Thoracic aorta (tissue), 2 donors: Measurements from ENCODE around the gene LRRC31. TPM values are rescaled to one million over a fixed set of nuclear protein-coding genes. Genes with fewer than 3 reads are reported as not detected.

Source experiments
- ATAC-seq: fragments of 150-250 bp; one replicate; pipeline ENCODE4 v1.8.0; 2017; ENCODE audit warnings: low read depth; ENCODE audit not compliant: insufficient number of reproducible peaks, low FRiP score
- DNase-seq: peaks from one replicate; pipeline ENCODE4 v3.0.0-alpha.2; 2020; ENCODE audit warnings: low spot score
- H3K27ac ChIP-seq, 2 donors: fragments of 200-600 bp; sonication (generic); 1 replicate in 1 of 2; 2 replicates in 1 of 2; pipeline ENCODE4 v1.5.1; 2016; ENCODE audit warnings: mild to moderate bottlenecking in 2 of 2, moderate library complexity in 2 of 2
- H3K27me3 ChIP-seq: fragments of 200-600 bp; sonication (generic); replicated peaks from 2 replicates; pipeline ENCODE4 v1.6.0; 2016; ENCODE audit warnings: mild to moderate bottlenecking; ENCODE audit not compliant: insufficient read depth
- H3K36me3 ChIP-seq: fragments of 200-600 bp; sonication (generic); one replicate; pipeline ENCODE4 v1.5.1; 2016
- H3K4me1 ChIP-seq, 2 donors: fragments of 200-600 bp; sonication (generic); 1 replicate in 1 of 2; 2 replicates in 1 of 2; pipeline versions ENCODE4 v1.5.1 to v1.6.0; 2016; ENCODE audit warnings: low read depth in 2 of 2, mild to moderate bottlenecking in 1 of 2; ENCODE audit not compliant: control insufficient read depth in 1 of 2
- H3K4me3 ChIP-seq: fragments of 200-600 bp; sonication (generic); 2 replicates; pipeline ENCODE4 v1.5.1; 2016; ENCODE audit warnings: mild to moderate bottlenecking
- H3K9me3 ChIP-seq: fragments of 200-600 bp; sonication (generic); 2 replicates; pipeline ENCODE4 v1.5.1; 2016
- CTCF ChIP-seq: fragments of 200-600 bp; sonication (generic); IDR thresholded peaks from one replicate; pipeline ENCODE4 v1.5.1; 2019; ENCODE audit warnings: antibody characterized with exemption
- total RNA-seq, 2 donors: library from RNA; depleted of rRNA; stranded (reverse); fragments of >200 nt; gene quantifications; one replicate each; pipeline versions ENCODE4 v1.1.0 to v1.2.3, GENCODE V29; 2016

The LRRC31 gene
- total RNA-seq, 2 donors from 2014 or later, result not detected

- no peaks in the 10 kb centered on the region for H3K4me1 ChIP-seq
- H3K4me3 ChIP-seq, result no peak overlapping the region
- H3K9me3 ChIP-seq, result no peaks in the 10 kb centered on the region
- H3K27me3 ChIP-seq, result no peaks in the 10 kb centered on the region
- no peak overlapping the region for H3K27ac ChIP-seq
- peaks cover 15% of the 10 kb centered on the region for H3K36me3 ChIP-seq
- DNase-seq, result no peak
- no peak for ATAC-seq
- no peak for TF ChIP-seq CTCF
Measured at GRCh38 chr3:169790219-169790618, 79.5 kb downstream of the LRRC31 start.

Other genes with a start within 250 kb of the LRRC31 start
- gene MECOM, start 206.2 kb downstream of the LRRC31 start, total RNA-seq, result 10 to 100 TPM; 26.4 to 51.1 TPM
- 100 to 1,000 TPM; 126 to 132 TPM for gene TERC, start 104.9 kb downstream of the LRRC31 start, total RNA-seq
- 1 to 10 TPM; 2.7 to 3.1 TPM for gene ACTRT3, start 100.4 kb downstream of the LRRC31 start, total RNA-seq
- 10 to 100 TPM; 10.8 to 14.3 TPM for gene MYNN, start 96.5 kb downstream of the LRRC31 start, total RNA-seq
- gene LRRIQ4, start 57.1 kb downstream of the LRRC31 start, total RNA-seq, result not detected
- gene LRRC34, start 57.0 kb downstream of the LRRC31 start, total RNA-seq, result 1 to 10 TPM; 4.5 to 5.1 TPM
- not detected for gene SAMD7, start 41.6 kb upstream of the LRRC31 start, total RNA-seq
- 10 to 100 TPM; 27.3 to 49.0 TPM for gene SEC62, start 96.9 kb upstream of the LRRC31 start, total RNA-seq
- gene GPR160, start 168.1 kb upstream of the LRRC31 start, total RNA-seq, result 1 to 10 TPM; 2.2 to 2.3 TPM